Transverse colon (tissue), 4 donors: ENCODE results near the gene NAMPT. TPM values are rescaled to one million over a fixed set of nuclear protein-coding genes. Genes with fewer than 3 reads are reported as not detected.

Experiments used
- DNase-seq: peaks from one replicate; pipeline ENCODE4 v3.0.0-alpha.2; 2019
- H3K27ac ChIP-seq, 4 donors: fragments of 200-600 bp; sonication (generic); 2 replicates each; pipeline ENCODE4 v1.5.1; 2016 to 2018; ENCODE audit warnings: inconsistent platforms in 4 of 4
- H3K27me3 ChIP-seq: fragments of 200-600 bp; sonication (generic); 2 replicates; pipeline ENCODE4 v1.5.1; 2017; ENCODE audit warnings: inconsistent platforms
- H3K36me3 ChIP-seq, 4 donors: fragments of 200-600 bp; sonication (generic); 2 replicates each; pipeline ENCODE4 v1.5.1; 2017 to 2019; ENCODE audit warnings: inconsistent platforms in 4 of 4
- H3K4me1 ChIP-seq, 4 donors: fragments of 200-600 bp; sonication (generic); 2 replicates each; pipeline ENCODE4 v1.5.1; 2017 to 2020; ENCODE audit warnings: inconsistent platforms in 4 of 4
- H3K4me3 ChIP-seq, 4 donors: fragments of 200-600 bp; sonication (generic); 1 replicate in 1 of 4; 2 replicates in 3 of 4; pipeline versions ENCODE4 v1.5.1 to v1.6.1; 2017 to 2019; ENCODE audit warnings: inconsistent platforms in 4 of 4
- H3K9me3 ChIP-seq, 2 donors: fragments of 200-600 bp; sonication (generic); 2 replicates each; pipeline ENCODE4 v1.5.1; 2017 to 2019; ENCODE audit warnings: inconsistent platforms in 2 of 2
- EP300 ChIP-seq: sonication (generic); formaldehyde crosslinking; IDR thresholded peaks from one replicate; pipeline ENCODE4 v1.6.1; 2017; ENCODE audit warnings: antibody characterized with exemption, low read depth
- POLR2A ChIP-seq: fragments of 450-650 bp; IDR thresholded peaks from one replicate; pipeline ENCODE4 v1.6.1; 2016; ENCODE audit warnings: antibody characterized with exemption, mild to moderate bottlenecking, moderate library complexity
- POLR2AphosphoS5 ChIP-seq, 3 donors: sonication (generic); formaldehyde crosslinking; IDR thresholded peaks; one replicate each; pipeline ENCODE4 v1.6.1; 2016; ENCODE audit warnings: antibody characterized with exemption in 3 of 3
- WGBS, 2 donors: methylation state at CpG; one replicate each; pipeline ENCODE4 v1.1.5; 2018; ENCODE audit warnings: low coverage in 1 of 2; 5-methylcytosine and 5-hydroxymethylcytosine counted together
- in situ Hi-C, 4 donors: fragments of 200-750 bp; cut with MboI; loops; one replicate each; pipeline versions ENCODE4 v1.15.0 to v1.15.1; 2017; ENCODE audit warnings: low sequenced_read_pairs in 3 of 4, low pct_ligation_motif_present in 1 of 4, low pct_unique_long_range_greater_than_20kb in 1 of 4
- intact Hi-C: fragments of 100-400 bp; cut with DNase I; formaldehyde crosslinking; loops from one replicate; pipeline ENCODE4 v1.15.1; 2023; ENCODE audit warnings: low total_unique reads
- total RNA-seq, 4 donors: library from RNA; depleted of rRNA; stranded (reverse); fragments of >200 nt; gene quantifications; one replicate each; pipeline ENCODE4 v1.1.0, GENCODE V29; 2016
- TF ChIP-seq, protein P1 (sequence below), 5 experiments: fragments of 200-600 bp in 3 of 5; fragments of 450-650 bp in 2 of 5; sonication (generic) in 3 of 5; IDR thresholded peaks; 1 replicate in 2 of 5; 2 replicates in 3 of 5; pipeline ENCODE4 v1.5.1; 2016 to 2017; ENCODE audit warnings: antibody characterized with exemption in 5 of 5, inconsistent platforms in 3 of 5, mild to moderate bottlenecking in 2 of 5, moderate library complexity in 1 of 5

Gene NAMPT
- total RNA-seq, 4 donors from 2014 or later = 31.4 to 132 (median 105) TPM

DNA sequence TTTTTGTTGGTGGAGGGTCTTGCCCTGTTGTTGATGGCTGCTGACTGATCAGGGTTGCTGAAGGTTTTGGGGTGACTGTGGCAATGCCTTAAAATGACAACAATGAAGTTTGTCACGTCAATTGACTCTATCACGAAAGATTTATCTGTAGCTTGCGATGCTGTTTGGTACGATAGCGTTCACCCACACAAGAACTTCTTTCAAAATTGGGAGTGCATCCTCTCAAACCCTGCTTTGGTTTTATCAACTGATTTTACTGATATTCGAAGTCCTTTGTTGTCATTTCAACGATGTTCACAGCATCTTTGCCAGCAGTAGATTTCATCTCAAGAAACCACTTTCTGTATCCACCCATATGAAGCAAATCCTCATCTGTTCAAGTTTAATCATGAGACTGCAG is 26.0 kb downstream of the NAMPT start:
- TF ChIP-seq, protein P1, sequence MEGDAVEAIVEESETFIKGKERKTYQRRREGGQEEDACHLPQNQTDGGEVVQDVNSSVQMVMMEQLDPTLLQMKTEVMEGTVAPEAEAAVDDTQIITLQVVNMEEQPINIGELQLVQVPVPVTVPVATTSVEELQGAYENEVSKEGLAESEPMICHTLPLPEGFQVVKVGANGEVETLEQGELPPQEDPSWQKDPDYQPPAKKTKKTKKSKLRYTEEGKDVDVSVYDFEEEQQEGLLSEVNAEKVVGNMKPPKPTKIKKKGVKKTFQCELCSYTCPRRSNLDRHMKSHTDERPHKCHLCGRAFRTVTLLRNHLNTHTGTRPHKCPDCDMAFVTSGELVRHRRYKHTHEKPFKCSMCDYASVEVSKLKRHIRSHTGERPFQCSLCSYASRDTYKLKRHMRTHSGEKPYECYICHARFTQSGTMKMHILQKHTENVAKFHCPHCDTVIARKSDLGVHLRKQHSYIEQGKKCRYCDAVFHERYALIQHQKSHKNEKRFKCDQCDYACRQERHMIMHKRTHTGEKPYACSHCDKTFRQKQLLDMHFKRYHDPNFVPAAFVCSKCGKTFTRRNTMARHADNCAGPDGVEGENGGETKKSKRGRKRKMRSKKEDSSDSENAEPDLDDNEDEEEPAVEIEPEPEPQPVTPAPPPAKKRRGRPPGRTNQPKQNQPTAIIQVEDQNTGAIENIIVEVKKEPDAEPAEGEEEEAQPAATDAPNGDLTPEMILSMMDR (IDR thresholded peaks at IDR 0.05) = no peak
- TF ChIP-seq POLR2AphosphoS5 (IDR thresholded peaks at IDR 0.05) (no peak), POLR2A (no peak), EP300 (no peak)
- no peak for DNase-seq
- Histone ChIP-seq H3K36me3 (peaks cover 0 to 50% (median 2%) of the 10 kb centered on the region in 4 donors), H3K4me3 (no peak overlapping the region), H3K4me1 (no peaks in the 10 kb centered on the region), H3K9me3 (no peaks in the 10 kb centered on the region), H3K27me3 (no peaks in the 10 kb centered on the region), H3K27ac (no peak overlapping the region)
- intact Hi-C loops = no loop called here
- WGBS, 2 donors = 84 to 86% methylated on average over 7 of the region's 7 CpGs
- in situ Hi-C loops = no loop called here

DNA sequence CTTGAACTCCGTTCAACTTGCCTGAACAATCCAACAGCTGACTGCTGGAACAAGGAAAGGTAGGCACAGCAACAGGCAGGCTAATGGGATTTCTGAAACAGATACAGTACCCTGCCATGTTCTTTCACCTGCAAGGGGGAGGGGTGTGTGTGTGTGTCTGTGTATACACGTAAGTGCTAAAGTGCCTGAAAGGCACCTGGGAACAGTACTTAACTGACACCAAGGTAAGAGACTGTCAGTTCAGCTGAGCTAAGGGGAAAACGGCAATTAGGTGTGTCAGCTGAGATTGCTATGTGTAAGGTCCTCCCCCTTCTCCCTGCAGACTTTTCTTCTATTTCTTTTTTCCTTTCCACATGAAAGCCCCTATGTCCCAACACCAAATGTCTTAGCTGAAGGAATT is 27.0 kb downstream of the NAMPT start:
- no peak overlapping the region for H3K27ac ChIP-seq
- no peak for DNase-seq
- in situ Hi-C loops = no loop called here
- WGBS, 2 donors = 83% methylated on average over 3 of the region's 3 CpGs; no CpG with 5 or more reads in 1 of the 2 donors
- TF ChIP-seq POLR2A = no peak
- TF ChIP-seq, protein P1 (IDR thresholded peaks at IDR 0.05) = no peak
- TF ChIP-seq POLR2AphosphoS5 (IDR thresholded peaks at IDR 0.05) = no peak
- no peak for TF ChIP-seq EP300
- no peaks in the 10 kb centered on the region for H3K4me1 ChIP-seq
- H3K27me3 ChIP-seq = no peaks in the 10 kb centered on the region
- intact Hi-C loops = no loop called here
- no peaks in the 10 kb centered on the region for H3K9me3 ChIP-seq
- H3K4me3 ChIP-seq = no peak overlapping the region
- peaks cover 0 to 48% (median 1%) of the 10 kb centered on the region in 4 donors for H3K36me3 ChIP-seq

DNA sequence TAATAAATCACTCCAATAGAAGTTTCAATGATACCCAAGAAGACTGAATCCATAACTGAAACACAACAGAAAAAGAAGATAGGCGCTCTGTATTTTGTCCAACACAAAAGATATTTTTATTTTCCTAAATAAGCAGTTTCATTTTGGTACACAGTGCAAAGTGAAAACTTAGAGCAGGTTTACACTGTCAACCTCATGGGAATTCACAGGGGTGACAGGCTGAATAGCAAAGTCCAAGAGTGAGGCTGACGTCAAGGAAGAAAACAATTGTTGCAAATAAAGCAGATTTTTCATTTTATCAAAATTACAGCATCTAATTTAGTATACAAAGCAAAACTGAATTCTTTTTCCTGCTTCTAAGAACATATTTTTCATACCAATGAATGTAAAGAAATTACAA is 28.6 kb downstream of the NAMPT start:
- Histone ChIP-seq H3K9me3 (no peaks in the 10 kb centered on the region), H3K4me3 (no peak overlapping the region), H3K27me3 (no peaks in the 10 kb centered on the region), H3K4me1 (no peaks in the 10 kb centered on the region), H3K36me3 (peaks cover 0 to 56% (median 9%) of the 10 kb centered on the region in 4 donors), H3K27ac (no peak overlapping the region)
- intact Hi-C loops = no loop called here
- TF ChIP-seq POLR2AphosphoS5 (IDR thresholded peaks at IDR 0.05) = no peak
- in situ Hi-C loops = no loop called here
- 78 to 79% methylated on average over 2 of the region's 2 CpGs for WGBS, 2 donors
- DNase-seq = no peak

DNA sequence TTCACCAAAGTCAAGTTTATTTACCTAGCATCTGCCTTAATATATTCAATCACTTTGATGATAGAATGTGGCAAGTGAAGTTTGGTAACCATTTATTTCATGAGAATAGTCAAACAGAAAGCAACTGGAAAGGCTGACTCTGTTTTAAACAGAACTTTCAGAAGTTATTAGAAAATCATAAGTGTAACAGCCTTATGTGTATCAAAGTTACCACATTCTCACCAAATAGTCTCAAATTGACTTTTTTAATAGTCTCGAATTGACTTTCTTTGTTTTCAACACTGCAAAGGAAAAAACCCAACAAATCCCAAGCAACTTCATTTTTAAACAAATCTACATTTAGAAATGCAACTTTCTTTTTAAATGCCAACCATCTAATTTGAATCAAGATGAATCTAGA is 29.5 kb downstream of the NAMPT start:
- no peak overlapping the region for H3K4me3 ChIP-seq
- no peak for DNase-seq
- no peaks in the 10 kb centered on the region for H3K9me3 ChIP-seq
- no peak for TF ChIP-seq POLR2AphosphoS5 (IDR thresholded peaks at IDR 0.05)
- TF ChIP-seq, protein P1 (IDR thresholded peaks at IDR 0.05) = no peak
- no peak for TF ChIP-seq EP300
- TF ChIP-seq POLR2A = no peak
- in situ Hi-C loops = no loop called here
- peaks cover 0 to 51% (median 11%) of the 10 kb centered on the region in 4 donors for H3K36me3 ChIP-seq
- H3K27ac ChIP-seq = no peak overlapping the region
- no peaks in the 10 kb centered on the region for H3K4me1 ChIP-seq
- intact Hi-C loops = no loop called here
- no peaks in the 10 kb centered on the region for H3K27me3 ChIP-seq
- 75 to 83% methylated on average over 1 of the region's 1 CpG for WGBS, 2 donors

DNA sequence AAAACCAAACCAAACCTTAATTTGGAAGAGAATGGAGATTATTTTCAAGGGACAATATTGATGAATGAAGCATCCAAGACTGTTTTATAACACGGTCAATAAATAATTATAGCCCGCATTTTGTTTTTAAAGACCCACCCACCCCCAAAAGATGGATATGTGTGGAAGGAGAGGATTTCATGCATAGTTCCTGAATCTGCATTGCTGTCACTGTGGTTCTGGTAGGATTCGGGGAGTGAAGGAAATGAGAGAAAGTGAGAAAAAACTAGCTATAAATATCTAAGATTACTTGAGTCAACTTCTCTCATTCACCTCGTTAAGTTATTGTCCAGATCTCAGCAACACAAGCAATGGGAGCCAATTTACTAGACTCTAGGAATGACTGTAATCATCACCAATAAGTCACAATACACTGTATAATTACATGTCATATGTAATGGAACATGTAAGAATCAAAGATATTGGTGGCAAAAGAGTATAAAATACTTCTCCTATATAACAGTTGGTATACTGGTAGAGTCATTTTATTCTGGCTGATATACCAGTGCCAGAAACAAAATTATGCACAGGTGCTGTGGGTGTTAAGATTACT is 30.2 kb downstream of the NAMPT start:
- Histone ChIP-seq H3K36me3 (peaks cover 0 to 47% (median 11%) of the 10 kb centered on the region in 4 donors), H3K4me3 (no peak overlapping the region), H3K27me3 (no peaks in the 10 kb centered on the region), H3K4me1 (no peaks in the 10 kb centered on the region), H3K9me3 (no peaks in the 10 kb centered on the region), H3K27ac (no peak overlapping the region)
- intact Hi-C loops (no loop called here), in situ Hi-C loops (no loop called here)
- DNase-seq = no peak
- WGBS, 2 donors = 81 to 98% methylated on average over 4 of the region's 4 CpGs
- TF ChIP-seq, protein P1 (IDR thresholded peaks at IDR 0.05) = no peak
- TF ChIP-seq POLR2A (no peak), POLR2AphosphoS5 (IDR thresholded peaks at IDR 0.05) (no peak), EP300 (no peak)
